ENCODE data around the gene SFXN2.

SFXN2 gene

DNA sequence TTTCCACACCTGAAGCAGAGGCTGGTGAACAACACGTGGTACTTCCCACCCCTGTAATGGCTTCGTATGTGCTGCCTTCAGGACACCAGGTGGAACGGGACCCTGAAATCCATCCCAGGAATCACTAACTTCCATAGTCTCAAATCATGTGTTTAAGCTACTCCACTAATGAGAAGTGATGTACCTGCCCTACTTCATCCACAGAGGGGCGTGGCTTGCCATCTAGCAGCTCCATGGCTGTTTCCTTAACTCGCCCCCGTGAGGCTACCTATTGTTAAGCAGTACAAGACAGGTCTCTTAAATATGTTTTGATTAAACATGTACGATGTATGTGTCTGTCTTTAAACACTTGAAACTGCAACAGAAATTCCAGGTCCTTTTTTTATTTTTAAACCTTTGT, 32.0 kb upstream of the SFXN2 start:
- Histone ChIP-seq H3K9me3 (ENCODE audit: control insufficient read depth, insufficient read depth, low read length) (no peaks in the 10 kb centered on the region), H4K20me1 (ENCODE audit: control insufficient read depth, insufficient read depth, low read depth, low read length) (no peaks in the 10 kb centered on the region), H3K36me3 (ENCODE audit: control insufficient read depth, low read length) (peaks cover 10% of the 10 kb centered on the region), H3K27me3 (ENCODE audit: control insufficient read depth, low read length) (no peaks in the 10 kb centered on the region), H3K4me2 (ENCODE audit: low read length) (no peak overlapping the region), H3K4me1 (ENCODE audit: control insufficient read depth, low read length) (no peaks in the 10 kb centered on the region), H3F3A (ENCODE audit: control insufficient read depth, insufficient read depth) (no peaks in the 10 kb centered on the region), H3K27ac (ENCODE audit: low read depth, low read length) (no peak overlapping the region), H3K9me2 (replicated peaks; ENCODE audit: control insufficient read depth, low read length) (no peaks in the 10 kb centered on the region), H3K4me3 (ENCODE audit: low read length) (no peak overlapping the region), H3K79me2 (ENCODE audit: control insufficient read depth, low read length) (no peaks in the 10 kb centered on the region)
- TF ChIP-seq, protein P1, sequence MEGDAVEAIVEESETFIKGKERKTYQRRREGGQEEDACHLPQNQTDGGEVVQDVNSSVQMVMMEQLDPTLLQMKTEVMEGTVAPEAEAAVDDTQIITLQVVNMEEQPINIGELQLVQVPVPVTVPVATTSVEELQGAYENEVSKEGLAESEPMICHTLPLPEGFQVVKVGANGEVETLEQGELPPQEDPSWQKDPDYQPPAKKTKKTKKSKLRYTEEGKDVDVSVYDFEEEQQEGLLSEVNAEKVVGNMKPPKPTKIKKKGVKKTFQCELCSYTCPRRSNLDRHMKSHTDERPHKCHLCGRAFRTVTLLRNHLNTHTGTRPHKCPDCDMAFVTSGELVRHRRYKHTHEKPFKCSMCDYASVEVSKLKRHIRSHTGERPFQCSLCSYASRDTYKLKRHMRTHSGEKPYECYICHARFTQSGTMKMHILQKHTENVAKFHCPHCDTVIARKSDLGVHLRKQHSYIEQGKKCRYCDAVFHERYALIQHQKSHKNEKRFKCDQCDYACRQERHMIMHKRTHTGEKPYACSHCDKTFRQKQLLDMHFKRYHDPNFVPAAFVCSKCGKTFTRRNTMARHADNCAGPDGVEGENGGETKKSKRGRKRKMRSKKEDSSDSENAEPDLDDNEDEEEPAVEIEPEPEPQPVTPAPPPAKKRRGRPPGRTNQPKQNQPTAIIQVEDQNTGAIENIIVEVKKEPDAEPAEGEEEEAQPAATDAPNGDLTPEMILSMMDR (IDR thresholded peaks at IDR 0.05; ENCODE audit: low read depth, low read length, poor library complexity, severe bottlenecking): no peak
- TF ChIP-seq EZH2phosphoT487 (IDR thresholded peaks at IDR 0.05; ENCODE audit: borderline replicate concordance, low read length): no peak

DNA sequence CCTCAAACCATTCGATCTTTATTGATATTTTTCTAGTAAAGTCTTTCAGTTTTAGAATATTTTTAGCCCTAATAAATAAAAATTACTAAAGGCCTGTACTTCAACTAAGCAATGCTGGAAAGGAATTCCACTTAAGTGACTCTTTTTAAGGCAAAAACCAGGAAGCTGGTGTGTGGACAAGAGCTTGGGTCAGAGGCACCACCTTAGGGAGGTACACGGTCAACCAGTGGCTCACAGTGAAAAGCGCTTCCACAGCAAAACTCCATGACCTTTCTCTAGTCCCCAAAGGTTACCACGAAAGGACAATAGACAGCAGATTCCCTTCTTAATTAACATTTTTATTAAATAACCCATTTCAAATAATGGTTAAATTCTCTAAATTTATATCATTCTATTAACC, 31.5 kb upstream of the SFXN2 start:
- H3K27ac ChIP-seq (ENCODE audit: low read depth, low read length): no peak overlapping the region
- no peaks in the 10 kb centered on the region for H3K79me2 ChIP-seq (ENCODE audit: control insufficient read depth, low read length)
- H3K4me1 ChIP-seq (ENCODE audit: control insufficient read depth, low read length): no peaks in the 10 kb centered on the region
- H3K36me3 ChIP-seq (ENCODE audit: control insufficient read depth, low read length): peaks cover 10% of the 10 kb centered on the region
- no peaks in the 10 kb centered on the region for H3K27me3 ChIP-seq (ENCODE audit: control insufficient read depth, low read length)
- H4K20me1 ChIP-seq (ENCODE audit: control insufficient read depth, insufficient read depth, low read depth, low read length): no peaks in the 10 kb centered on the region
- no peaks in the 10 kb centered on the region for H3K9me2 ChIP-seq (replicated peaks; ENCODE audit: control insufficient read depth, low read length)
- no peaks in the 10 kb centered on the region for H3K9me3 ChIP-seq (ENCODE audit: control insufficient read depth, insufficient read depth, low read length)
- TF ChIP-seq, protein P1 (IDR thresholded peaks at IDR 0.05; ENCODE audit: low read depth, low read length, poor library complexity, severe bottlenecking): no peak
- TF ChIP-seq EZH2phosphoT487 (IDR thresholded peaks at IDR 0.05; ENCODE audit: borderline replicate concordance, low read length): no peak
- H3K4me3 ChIP-seq (ENCODE audit: low read length): no peak overlapping the region
- no peaks in the 10 kb centered on the region for H3F3A ChIP-seq (ENCODE audit: control insufficient read depth, insufficient read depth)
- no peak overlapping the region for H3K4me2 ChIP-seq (ENCODE audit: low read length)

DNA sequence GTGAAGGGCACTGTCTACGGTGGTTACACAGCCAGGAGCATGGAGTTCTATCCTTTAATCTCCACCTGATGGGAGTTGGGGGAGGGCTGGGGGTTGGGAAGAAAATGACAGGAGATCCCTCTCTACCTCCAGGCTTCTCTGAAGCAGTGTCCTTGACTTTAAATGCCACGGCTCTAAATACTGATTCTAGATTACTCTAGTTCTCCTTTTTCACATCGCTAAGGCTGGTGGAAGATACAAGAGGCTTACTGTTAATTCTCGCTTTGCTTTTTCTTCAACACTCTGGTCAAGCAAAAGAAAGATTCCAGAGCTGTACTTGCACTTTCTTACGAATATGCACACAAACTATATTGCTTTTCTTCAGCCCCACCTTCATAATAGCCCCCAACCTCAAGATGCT, 30.7 kb upstream of the SFXN2 start:
- H3F3A ChIP-seq (ENCODE audit: control insufficient read depth, insufficient read depth): no peaks in the 10 kb centered on the region
- no peak overlapping the region for H3K27ac ChIP-seq (ENCODE audit: low read depth, low read length)
- TF ChIP-seq, protein P1 (IDR thresholded peaks at IDR 0.05; ENCODE audit: low read depth, low read length, poor library complexity, severe bottlenecking): no peak
- TF ChIP-seq EZH2phosphoT487 (IDR thresholded peaks at IDR 0.05; ENCODE audit: borderline replicate concordance, low read length): no peak
- no peaks in the 10 kb centered on the region for H3K9me3 ChIP-seq (ENCODE audit: control insufficient read depth, insufficient read depth, low read length)
- H3K79me2 ChIP-seq (ENCODE audit: control insufficient read depth, low read length): no peaks in the 10 kb centered on the region
- H3K4me3 ChIP-seq (ENCODE audit: low read length): no peak overlapping the region
- no peaks in the 10 kb centered on the region for H3K9me2 ChIP-seq (replicated peaks; ENCODE audit: control insufficient read depth, low read length)
- H3K4me1 ChIP-seq (ENCODE audit: control insufficient read depth, low read length): no peaks in the 10 kb centered on the region
- peaks cover 12% of the 10 kb centered on the region for H3K36me3 ChIP-seq (ENCODE audit: control insufficient read depth, low read length)
- H3K27me3 ChIP-seq (ENCODE audit: control insufficient read depth, low read length): no peaks in the 10 kb centered on the region
- no peaks in the 10 kb centered on the region for H4K20me1 ChIP-seq (ENCODE audit: control insufficient read depth, insufficient read depth, low read depth, low read length)
- no peak overlapping the region for H3K4me2 ChIP-seq (ENCODE audit: low read length)
